Measurements from ENCODE around the gene ADSL.
A peak's percentile ranks its signal among the peaks of the same experiment; 100 is the strongest.
"Not testable (repeated sequence)": the region's sequence is repeated elsewhere in the genome, so short reads cannot be mapped to it uniquely, and the experiment has no call there.

ADSL gene

GRCh38 chr22:40346185-40347118, at the start of gene ADSL:
Gene ADSL, plus strand, starts transcription at chr22:40346500. Its CDS starts 59 bp downstream, at chr22:40346559.
- peak within 1 kb of the TSS; percentile 80 for H2AFZ ChIP-seq (ENCODE audit: low read depth, low read length)
- peak within 1 kb of the TSS; percentile 94 for H3K4me3 ChIP-seq (ENCODE audit: low read length)
- no peaks in the 10 kb centered on the region for H3K9me3 ChIP-seq (ENCODE audit: low read length)
- H3K4me1 ChIP-seq (ENCODE audit: insufficient read depth, low read length): peaks cover 13% of the 10 kb centered on the region
- H3K27me3 ChIP-seq (ENCODE audit: insufficient read depth, low read length): no peaks in the 10 kb centered on the region
- H3K36me3 ChIP-seq (ENCODE audit: insufficient read depth, low read length): peaks cover 20% of the 10 kb centered on the region

- no peaks in the 10 kb centered on the region for H3K27me3 ChIP-seq (ENCODE audit: insufficient read depth, low read length)
- H2AFZ ChIP-seq (ENCODE audit: low read depth, low read length): no peak overlapping the region
- peaks cover 4% of the 10 kb centered on the region for H3K9me3 ChIP-seq (ENCODE audit: low read length)
- H3K36me3 ChIP-seq (ENCODE audit: insufficient read depth, low read length): peaks cover 65% of the 10 kb centered on the region
- H3K4me1 ChIP-seq (ENCODE audit: insufficient read depth, low read length): no peaks in the 10 kb centered on the region
- no peak overlapping the region for H3K4me3 ChIP-seq (ENCODE audit: low read length)
Observed at GRCh38 chr22:40300316-40300715, 46.0 kb upstream of the ADSL start.

GRCh38 chr22:40300884-40301672, 45.2 kb upstream of the ADSL start:
- H3K36me3 ChIP-seq (ENCODE audit: insufficient read depth, low read length): peaks cover 66% of the 10 kb centered on the region
- H3K4me1 ChIP-seq (ENCODE audit: insufficient read depth, low read length): no peaks in the 10 kb centered on the region
- no peak overlapping the region for H2AFZ ChIP-seq (ENCODE audit: low read depth, low read length)
- peaks cover 4% of the 10 kb centered on the region for H3K9me3 ChIP-seq (ENCODE audit: low read length)
- H3K4me3 ChIP-seq (ENCODE audit: low read length): no peak overlapping the region
- H3K27me3 ChIP-seq (ENCODE audit: insufficient read depth, low read length): no peaks in the 10 kb centered on the region

GRCh38 chr22:40302149-40302548, 44.2 kb upstream of the ADSL start:
- no peaks in the 10 kb centered on the region for H3K4me1 ChIP-seq (ENCODE audit: insufficient read depth, low read length)
- H3K27me3 ChIP-seq (ENCODE audit: insufficient read depth, low read length): no peaks in the 10 kb centered on the region
- no peak overlapping the region for H2AFZ ChIP-seq (ENCODE audit: low read depth, low read length)
- H3K9me3 ChIP-seq (ENCODE audit: low read length): peaks cover 4% of the 10 kb centered on the region
- no peak overlapping the region for H3K4me3 ChIP-seq (ENCODE audit: low read length)
- peaks cover 64% of the 10 kb centered on the region for H3K36me3 ChIP-seq (ENCODE audit: insufficient read depth, low read length)

DNA sequence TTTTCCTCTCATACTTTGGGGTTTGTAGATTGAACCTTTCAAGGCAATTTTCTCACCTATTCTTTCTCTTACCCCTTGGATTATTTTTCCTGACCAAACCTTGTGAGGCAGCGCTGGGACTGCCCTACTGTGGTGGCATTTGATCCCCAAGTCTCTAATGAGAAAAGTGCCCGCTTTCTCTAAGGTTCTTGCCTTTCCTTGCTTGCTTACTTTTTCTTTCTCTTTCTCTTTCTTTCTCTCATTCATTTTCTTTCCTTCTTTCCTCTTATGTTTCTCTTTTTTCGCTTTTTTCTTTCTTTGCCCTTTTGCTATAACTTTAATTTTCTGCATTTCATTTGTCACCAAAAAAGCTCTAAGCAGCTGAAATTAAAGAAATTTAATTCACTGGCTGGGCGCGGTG, 40.7 kb upstream of the ADSL start:
- no peaks in the 10 kb centered on the region for H3K27me3 ChIP-seq (ENCODE audit: insufficient read depth, low read length)
- no peaks in the 10 kb centered on the region for H3K4me1 ChIP-seq (ENCODE audit: insufficient read depth, low read length)
- H2AFZ ChIP-seq (ENCODE audit: low read depth, low read length): no peak overlapping the region
- peaks cover 4% of the 10 kb centered on the region for H3K9me3 ChIP-seq (ENCODE audit: low read length)
- peaks cover 80% of the 10 kb centered on the region for H3K36me3 ChIP-seq (ENCODE audit: insufficient read depth, low read length)
- H3K4me3 ChIP-seq (ENCODE audit: low read length): no peak overlapping the region

- Histone ChIP-seq H3K9me3 (ENCODE audit: low read length) (no peaks in the 10 kb centered on the region), H3K4me3 (ENCODE audit: low read length) (no peak overlapping the region), H3K4me1 (ENCODE audit: insufficient read depth, low read length) (no peaks in the 10 kb centered on the region), H3K27me3 (ENCODE audit: insufficient read depth, low read length) (no peaks in the 10 kb centered on the region), H2AFZ (ENCODE audit: low read depth, low read length) (no peak overlapping the region), H3K36me3 (ENCODE audit: insufficient read depth, low read length) (peaks cover 88% of the 10 kb centered on the region)
Observed at GRCh38 chr22:40308999-40309573, 37.2 kb upstream of the ADSL start.

- H3K4me1 ChIP-seq (ENCODE audit: insufficient read depth, low read length): no peaks in the 10 kb centered on the region
- H3K36me3 ChIP-seq (ENCODE audit: insufficient read depth, low read length): peaks cover 90% of the 10 kb centered on the region
- H3K9me3 ChIP-seq (ENCODE audit: low read length): no peaks in the 10 kb centered on the region
Observed at GRCh38 chr22:40309631-40310030, 36.7 kb upstream of the ADSL start.

DNA sequence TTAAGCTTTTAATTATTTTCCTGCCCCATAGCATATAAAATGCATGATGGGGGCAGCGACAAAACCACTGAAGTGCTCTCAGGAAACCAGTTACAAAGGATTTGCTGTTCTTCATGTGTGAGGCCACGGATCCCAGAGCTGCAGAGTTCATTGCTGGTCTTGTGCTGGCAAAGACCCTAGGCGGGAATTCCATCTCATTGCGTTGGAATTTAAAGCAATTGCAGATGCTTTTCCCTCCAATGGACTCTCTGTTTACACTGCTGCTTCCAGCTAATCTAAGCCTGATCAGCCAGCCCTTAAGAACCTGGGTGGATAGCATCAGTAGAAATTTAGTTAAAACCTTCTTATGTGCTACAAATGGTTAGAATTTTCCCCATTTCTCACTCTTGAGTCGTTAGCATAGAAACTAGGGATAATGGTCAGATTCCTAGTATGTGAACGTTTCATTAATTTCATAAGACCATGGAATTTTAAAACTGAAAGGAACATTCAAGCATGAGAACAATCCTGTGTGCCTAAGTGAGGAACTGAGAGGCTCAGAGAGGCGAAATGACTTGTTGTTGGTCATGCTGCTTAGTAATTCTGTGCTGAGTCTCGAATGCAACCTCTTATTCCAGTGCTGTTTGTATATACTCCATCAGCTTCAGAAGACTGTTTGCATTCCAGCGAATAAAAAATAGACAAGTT, 36.1 kb upstream of the ADSL start:
- Histone ChIP-seq H3K4me3 (ENCODE audit: low read length) (no peak overlapping the region), H2AFZ (ENCODE audit: low read depth, low read length) (no peak overlapping the region), H3K27me3 (ENCODE audit: insufficient read depth, low read length) (no peaks in the 10 kb centered on the region), H3K4me1 (ENCODE audit: insufficient read depth, low read length) (no peaks in the 10 kb centered on the region), H3K9me3 (ENCODE audit: low read length) (no peaks in the 10 kb centered on the region), H3K36me3 (ENCODE audit: insufficient read depth, low read length) (peaks cover 91% of the 10 kb centered on the region)

More at GRCh38 chr22:40309631-40310030, 36.7 kb upstream of the ADSL start:
- Histone ChIP-seq H3K4me3 (ENCODE audit: low read length) (no peak overlapping the region), H2AFZ (ENCODE audit: low read depth, low read length) (no peak overlapping the region), H3K27me3 (ENCODE audit: insufficient read depth, low read length) (no peaks in the 10 kb centered on the region)

DNA sequence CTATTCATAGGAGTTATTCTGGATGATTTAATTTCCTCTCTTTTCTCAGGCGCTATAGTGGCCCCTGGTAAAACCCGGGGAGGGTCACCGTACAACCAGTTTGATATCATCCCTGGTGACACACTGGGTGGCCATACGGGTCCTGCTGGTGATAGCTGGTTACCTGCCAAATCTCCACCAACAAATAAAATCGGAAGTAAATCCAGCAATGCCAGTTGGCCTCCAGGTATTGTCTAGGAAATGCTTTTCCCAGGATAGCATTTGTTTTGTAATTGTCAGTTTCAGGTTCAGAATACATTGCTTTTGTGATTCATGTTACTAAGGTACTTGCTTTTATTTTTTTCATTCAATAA, 35.6 kb upstream of the ADSL start:
- Histone ChIP-seq H3K9me3 (ENCODE audit: low read length) (no peaks in the 10 kb centered on the region), H3K4me1 (ENCODE audit: insufficient read depth, low read length) (no peaks in the 10 kb centered on the region), H3K27me3 (ENCODE audit: insufficient read depth, low read length) (no peaks in the 10 kb centered on the region), H3K4me3 (ENCODE audit: low read length) (no peak overlapping the region), H3K36me3 (ENCODE audit: insufficient read depth, low read length) (peaks cover 91% of the 10 kb centered on the region), H2AFZ (ENCODE audit: low read depth, low read length) (no peak overlapping the region)

DNA sequence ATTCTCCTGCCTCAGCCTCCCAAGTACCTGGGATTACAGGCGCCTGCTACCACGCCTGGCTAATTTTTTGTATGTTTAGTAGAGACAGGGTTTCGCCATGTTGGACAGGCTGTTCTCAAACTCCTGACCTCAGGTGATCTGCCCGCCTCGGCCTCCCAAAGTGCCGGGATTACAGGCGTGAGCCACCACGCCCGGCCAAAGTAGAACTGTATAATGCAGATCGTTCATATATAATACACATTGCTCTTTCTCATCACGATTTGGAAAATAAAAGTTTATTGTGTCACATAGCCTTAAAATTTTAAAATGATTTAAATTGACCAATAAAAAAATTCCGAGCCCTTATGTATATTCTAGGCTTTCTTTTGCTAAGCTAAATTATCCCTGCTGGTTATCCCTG, 34.7 kb upstream of the ADSL start:
- not testable (repeated sequence) for H2AFZ ChIP-seq (ENCODE audit: low read depth, low read length); H3K4me1 ChIP-seq (ENCODE audit: insufficient read depth, low read length); H3K9me3 ChIP-seq (ENCODE audit: low read length); H3K4me3 ChIP-seq (ENCODE audit: low read length); H3K27me3 ChIP-seq (ENCODE audit: insufficient read depth, low read length)
- H3K36me3 ChIP-seq (ENCODE audit: insufficient read depth, low read length): peaks cover 95% of the 10 kb centered on the region

DNA sequence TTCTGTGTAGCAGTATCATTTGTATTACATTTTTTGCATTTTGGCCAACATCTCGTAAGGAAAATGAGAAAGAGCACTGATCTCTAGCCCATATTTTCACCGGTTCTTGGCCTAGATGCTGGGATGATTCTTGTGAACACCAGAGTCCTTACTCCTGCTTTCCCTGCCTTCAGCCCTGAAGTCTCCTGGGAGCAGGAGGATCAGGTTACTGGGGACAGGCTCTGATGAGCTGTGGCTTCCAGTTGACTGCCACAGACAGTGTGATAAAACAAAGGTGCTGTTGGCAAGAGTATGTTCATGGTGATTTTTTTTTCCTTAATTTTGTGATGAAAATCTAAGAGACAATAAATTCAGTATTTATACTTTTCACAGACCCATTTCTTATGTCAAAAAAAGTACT, 34.2 kb upstream of the ADSL start:
- H3K4me1 ChIP-seq (ENCODE audit: insufficient read depth, low read length): no peaks in the 10 kb centered on the region
- H3K27me3 ChIP-seq (ENCODE audit: insufficient read depth, low read length): no peaks in the 10 kb centered on the region
- no peak overlapping the region for H2AFZ ChIP-seq (ENCODE audit: low read depth, low read length)
- no peaks in the 10 kb centered on the region for H3K9me3 ChIP-seq (ENCODE audit: low read length)
- peaks cover 97% of the 10 kb centered on the region for H3K36me3 ChIP-seq (ENCODE audit: insufficient read depth, low read length)
- no peak overlapping the region for H3K4me3 ChIP-seq (ENCODE audit: low read length)

- H3K27me3 ChIP-seq (ENCODE audit: insufficient read depth, low read length): no peaks in the 10 kb centered on the region
- no peak overlapping the region for H3K4me3 ChIP-seq (ENCODE audit: low read length)
- H2AFZ ChIP-seq (ENCODE audit: low read depth, low read length): no peak overlapping the region
- peaks cover 97% of the 10 kb centered on the region for H3K36me3 ChIP-seq (ENCODE audit: insufficient read depth, low read length)
- no peaks in the 10 kb centered on the region for H3K9me3 ChIP-seq (ENCODE audit: low read length)
- no peaks in the 10 kb centered on the region for H3K4me1 ChIP-seq (ENCODE audit: insufficient read depth, low read length)
Observed at GRCh38 chr22:40313007-40313406, 33.3 kb upstream of the ADSL start.

Data from neuron (in vitro differentiated cells).